Mesodermal cell (in vitro differentiated cells): Measurements from ENCODE around the gene GABRD.

Experiments
- H3K27ac ChIP-seq: 2 replicates; pipeline ENCODE4 v1.7.0; 2013; ENCODE audit warnings: mild to moderate bottlenecking, low read depth, low read length, moderate library complexity; ENCODE audit not compliant: severe bottlenecking
- H3K36me3 ChIP-seq: 2 replicates; pipeline ENCODE4 v1.7.1; 2013; ENCODE audit warnings: mild to moderate bottlenecking, low read length, moderate library complexity; ENCODE audit not compliant: control insufficient read depth, insufficient read depth
- H3K4me1 ChIP-seq: one replicate; pipeline ENCODE4 v1.7.1; 2013; ENCODE audit warnings: mild to moderate bottlenecking, low read length; ENCODE audit not compliant: insufficient read depth, control insufficient read depth, poor library complexity, severe bottlenecking
- H3K4me3 ChIP-seq: 2 replicates; pipeline ENCODE4 v1.7.0; 2013; ENCODE audit warnings: low read length, control low read depth, mild to moderate bottlenecking; ENCODE audit not compliant: insufficient read depth, poor library complexity, severe bottlenecking; ENCODE audit errors: extremely low read depth
- H3K9me3 ChIP-seq: 2 replicates; pipeline ENCODE4 v1.7.1; 2013; ENCODE audit warnings: mild to moderate bottlenecking, low read length, moderate library complexity; ENCODE audit not compliant: control insufficient read depth
- WGBS, 2 experiments: methylation state at CpG; one replicate each; pipeline ENCODE4 v1.1.5; 2013; ENCODE audit warnings: missing lambda C conversion rate in 2 of 2; ENCODE audit not compliant: insufficient coverage in 2 of 2; 5-methylcytosine and 5-hydroxymethylcytosine counted together

The GABRD gene

DNA sequence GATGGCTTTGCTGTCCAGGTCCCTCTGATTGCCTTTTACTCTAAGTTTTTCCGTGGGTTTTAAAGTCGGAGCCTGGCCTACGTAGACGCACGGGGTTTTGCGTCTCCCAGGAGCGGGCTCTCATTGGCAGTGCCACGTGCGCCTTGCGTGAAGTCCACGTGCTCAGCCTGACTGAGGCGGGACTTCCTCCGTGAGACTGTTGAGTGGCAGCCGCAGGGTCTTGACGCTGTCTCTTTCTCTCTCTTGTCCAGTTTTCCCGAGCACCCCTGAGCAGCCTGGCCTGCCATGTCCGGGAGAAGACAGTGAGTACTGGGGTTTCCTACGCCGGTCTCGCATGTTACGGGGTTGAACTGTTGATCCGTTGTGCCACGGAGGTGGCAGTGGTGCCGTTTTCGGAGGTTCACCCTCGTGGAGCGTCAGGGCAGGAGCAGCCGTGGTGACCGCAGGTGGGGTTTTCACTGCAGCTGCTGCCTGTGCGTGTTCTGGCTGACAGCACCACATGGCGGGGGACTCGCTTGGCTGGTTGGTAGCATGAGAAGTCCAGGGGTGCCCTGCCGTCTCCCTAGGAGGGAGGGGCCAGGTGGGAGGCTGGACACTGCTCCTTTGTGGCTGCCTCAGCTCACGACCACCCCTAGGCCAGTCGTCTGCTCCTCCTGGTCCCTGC lies 40.3 kb downstream of the GABRD start:
- WGBS, 2 experiments: 96 to 97% methylated on average over 29 to 30 of the region's 35 CpGs
- H3K36me3 ChIP-seq: no peaks in the 10 kb centered on the region
- no peak overlapping the region for H3K27ac ChIP-seq
- no peak overlapping the region for H3K4me3 ChIP-seq
- H3K4me1 ChIP-seq: peaks cover 10% of the 10 kb centered on the region
- H3K9me3 ChIP-seq: peaks cover 5% of the 10 kb centered on the region

DNA sequence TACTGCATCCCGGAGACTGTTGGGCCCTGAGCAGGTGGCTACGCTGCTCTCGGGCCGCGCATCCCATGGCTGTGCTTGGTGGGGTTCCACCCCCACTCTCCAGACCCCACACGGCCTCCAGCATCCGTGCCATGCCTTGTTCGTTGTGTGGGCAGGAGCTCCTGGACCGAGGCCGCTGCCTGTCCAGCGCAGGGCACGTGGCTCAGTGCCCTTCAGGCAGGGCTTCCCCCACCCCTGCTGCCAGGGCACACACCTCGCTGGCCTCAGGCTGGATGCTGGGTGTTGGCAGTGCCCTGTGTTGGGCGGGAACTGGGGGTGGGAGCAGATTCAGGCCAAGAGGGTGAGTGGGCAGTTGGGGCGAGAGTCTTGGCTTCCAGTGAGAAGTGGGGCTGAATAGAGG lies 40.9 kb downstream of the GABRD start:
- WGBS, 2 experiments: 95 to 96% methylated on average over 12 to 14 of the region's 15 CpGs
- Histone ChIP-seq H3K27ac (no peak overlapping the region), H3K4me1 (peaks cover 10% of the 10 kb centered on the region), H3K4me3 (no peak overlapping the region), H3K9me3 (peaks cover 11% of the 10 kb centered on the region), H3K36me3 (no peaks in the 10 kb centered on the region)

DNA sequence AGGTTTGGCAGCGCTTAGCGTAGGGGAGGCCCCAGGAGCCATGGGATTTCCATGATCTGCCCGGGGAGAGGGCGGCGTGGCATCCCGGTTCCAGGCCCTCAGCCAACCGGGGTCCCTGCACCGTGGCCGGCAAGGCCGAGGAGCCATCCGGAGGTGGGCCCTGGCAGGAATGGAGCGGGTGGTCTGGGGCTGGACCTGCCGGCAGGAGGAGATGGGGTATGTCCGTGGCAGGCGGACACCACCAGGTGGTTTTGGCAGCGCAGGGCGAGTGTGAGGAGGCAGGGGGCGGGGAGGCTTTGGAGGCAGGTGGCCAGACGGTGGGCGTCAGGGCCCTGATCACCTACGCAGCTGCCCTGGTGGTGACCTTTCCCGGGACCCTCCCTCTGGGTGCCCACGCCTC lies 41.4 kb downstream of the GABRD start:
- WGBS, 2 experiments: 94% methylated on average over 17 to 23 of the region's 23 CpGs

DNA sequence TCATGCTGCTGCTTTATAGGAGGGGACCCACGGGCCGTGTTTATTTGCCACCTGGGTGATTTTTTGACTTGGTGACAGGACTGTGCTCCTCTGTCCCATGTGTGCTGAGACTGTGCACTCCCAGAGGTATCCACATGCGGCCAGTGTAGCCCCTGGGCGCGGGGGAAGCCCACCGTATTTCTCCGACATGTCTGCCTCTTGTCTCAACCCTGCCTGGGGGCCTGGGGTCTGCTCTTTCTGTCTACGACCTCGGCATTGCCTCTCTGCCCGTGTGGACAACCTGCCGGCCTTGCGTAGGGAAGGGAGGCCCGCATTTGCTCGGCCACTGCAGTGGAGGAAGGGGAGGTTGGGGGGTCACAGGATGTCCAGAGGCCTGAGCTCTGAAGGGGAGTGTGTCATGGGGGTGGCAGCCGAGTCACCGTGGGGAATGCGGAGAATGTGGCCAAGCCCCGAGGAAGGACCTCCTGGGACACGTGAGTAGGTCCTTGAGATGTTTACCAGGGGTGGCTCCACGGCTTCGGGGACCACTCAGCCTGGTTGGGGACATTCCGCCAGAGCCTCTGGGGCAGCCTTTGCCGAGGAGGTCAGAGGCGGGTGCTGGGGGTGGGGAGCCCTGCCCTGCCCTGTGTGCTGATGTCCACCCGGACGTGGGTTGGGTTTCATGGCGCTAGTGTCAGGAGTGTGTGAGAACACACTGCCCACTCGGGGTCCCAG lies 42.1 kb downstream of the GABRD start:
- H3K9me3 ChIP-seq: peaks cover 12% of the 10 kb centered on the region
- H3K27ac ChIP-seq: no peak overlapping the region
- H3K4me1 ChIP-seq: peaks cover 10% of the 10 kb centered on the region
- H3K36me3 ChIP-seq: no peaks in the 10 kb centered on the region
- 82 to 87% methylated on average over 20 to 28 of the region's 28 CpGs for WGBS, 2 experiments
- no peak overlapping the region for H3K4me3 ChIP-seq

More for the DNA sequence above, 41.4 kb downstream of the GABRD start:
- no peak overlapping the region for H3K27ac ChIP-seq
- H3K4me3 ChIP-seq: no peak overlapping the region
- H3K9me3 ChIP-seq: peaks cover 12% of the 10 kb centered on the region
- H3K4me1 ChIP-seq: peaks cover 10% of the 10 kb centered on the region
- no peaks in the 10 kb centered on the region for H3K36me3 ChIP-seq

DNA sequence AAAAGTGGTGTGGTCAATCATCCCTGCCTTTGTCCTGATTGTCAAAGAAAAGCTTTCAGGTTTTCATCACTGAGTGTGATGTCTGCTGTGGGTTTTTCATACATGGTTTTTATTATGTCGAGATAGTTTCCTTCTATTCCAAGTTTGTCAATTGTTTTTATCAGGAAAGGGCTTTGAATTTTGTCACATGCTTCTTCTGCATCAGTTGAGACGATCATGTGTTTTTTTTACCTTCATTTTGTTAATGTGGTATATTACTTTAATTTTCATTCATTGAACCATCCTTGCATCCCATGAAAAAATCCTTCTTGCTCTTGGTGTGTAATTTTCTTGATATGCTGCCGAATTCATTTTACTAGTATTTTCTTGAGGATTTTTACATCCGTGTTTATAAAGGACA lies 46.6 kb downstream of the GABRD start:
- H3K4me1 ChIP-seq: peaks cover 10% of the 10 kb centered on the region
- WGBS, 2 experiments: 100% methylated on average over 1 of the region's 4 CpGs; no CpG with 5 or more reads in 1 of the 2 experiments
- H3K9me3 ChIP-seq: peaks cover 12% of the 10 kb centered on the region
- no peaks in the 10 kb centered on the region for H3K36me3 ChIP-seq
- no peak overlapping the region for H3K27ac ChIP-seq
- no peak overlapping the region for H3K4me3 ChIP-seq

DNA sequence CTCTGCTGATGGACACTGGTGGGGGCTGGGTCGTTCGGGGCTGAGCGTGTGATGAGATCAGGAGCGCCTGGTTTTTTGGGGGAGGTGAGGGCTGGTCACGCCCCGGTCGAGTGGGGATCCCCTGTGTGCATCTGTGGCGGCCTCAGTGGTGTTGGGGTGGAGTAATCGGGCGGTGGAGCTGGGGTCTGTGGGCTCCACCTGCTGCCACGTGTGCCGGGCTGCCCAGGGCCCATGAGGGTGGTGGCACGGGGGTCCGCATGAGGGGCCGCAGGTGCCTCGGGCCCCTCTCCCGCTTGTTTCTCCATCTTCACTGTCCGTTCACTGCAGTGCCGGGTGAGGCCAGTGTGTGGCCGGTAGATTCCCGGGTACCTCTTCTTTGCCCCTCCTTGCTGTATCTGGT lies 48.2 kb downstream of the GABRD start:
- no peak overlapping the region for H3K4me3 ChIP-seq
- H3K36me3 ChIP-seq: no peaks in the 10 kb centered on the region
- WGBS, 2 experiments: 95 to 96% methylated on average over 16 to 18 of the region's 21 CpGs
- peaks cover 12% of the 10 kb centered on the region for H3K9me3 ChIP-seq
- no peaks in the 10 kb centered on the region for H3K4me1 ChIP-seq
- no peak overlapping the region for H3K27ac ChIP-seq

DNA sequence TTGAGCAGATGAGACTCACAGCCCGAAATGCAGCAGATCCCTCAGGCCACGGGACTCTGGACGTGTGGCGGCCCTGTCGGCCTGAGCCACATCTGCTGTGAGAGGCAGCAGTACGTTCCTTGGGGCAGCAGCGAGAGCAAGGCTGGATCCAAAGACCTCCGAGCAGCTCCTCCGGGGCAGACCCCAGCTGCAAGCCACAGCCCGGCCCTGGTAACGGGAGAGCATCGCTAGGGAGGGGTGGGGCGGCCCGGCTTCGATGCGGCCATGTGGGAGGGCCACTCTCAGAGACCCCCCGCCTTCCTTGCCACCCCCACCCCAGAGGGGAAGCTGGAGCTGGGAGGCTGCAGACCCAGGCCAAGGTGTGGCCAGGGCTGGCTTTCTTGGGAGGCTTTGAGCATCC lies 48.8 kb downstream of the GABRD start:
- Histone ChIP-seq H3K9me3 (peaks cover 12% of the 10 kb centered on the region), H3K27ac (no peak overlapping the region), H3K36me3 (no peaks in the 10 kb centered on the region), H3K4me3 (no peak overlapping the region), H3K4me1 (no peaks in the 10 kb centered on the region)
- WGBS, 2 experiments: 94% methylated on average over 10 to 12 of the region's 17 CpGs

DNA sequence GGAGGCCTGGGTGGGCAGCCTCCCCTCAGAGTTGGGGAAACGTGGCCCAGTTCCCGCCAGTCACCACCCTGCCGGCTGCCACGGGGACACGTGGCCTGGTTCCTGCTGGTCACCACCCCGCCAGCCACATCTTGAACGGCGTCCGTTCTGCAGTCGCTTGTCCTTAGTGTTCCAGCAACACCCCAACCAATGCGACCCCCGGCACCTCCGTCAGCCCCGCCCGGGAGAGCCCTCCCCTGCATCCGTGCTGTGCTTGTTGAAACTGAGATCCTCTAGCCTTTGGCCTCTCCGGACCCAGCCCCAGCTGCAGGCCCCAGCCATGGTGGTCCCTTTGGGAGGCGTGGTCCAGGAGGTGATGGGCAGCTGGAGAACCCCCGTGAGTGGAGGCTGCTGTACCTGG lies 49.8 kb downstream of the GABRD start:
- 94 to 95% methylated on average over 13 to 18 of the region's 19 CpGs for WGBS, 2 experiments
- H3K27ac ChIP-seq: no peak overlapping the region
- H3K4me1 ChIP-seq: no peaks in the 10 kb centered on the region
- H3K4me3 ChIP-seq: no peak overlapping the region
- H3K36me3 ChIP-seq: no peaks in the 10 kb centered on the region
- H3K9me3 ChIP-seq: peaks cover 12% of the 10 kb centered on the region

DNA sequence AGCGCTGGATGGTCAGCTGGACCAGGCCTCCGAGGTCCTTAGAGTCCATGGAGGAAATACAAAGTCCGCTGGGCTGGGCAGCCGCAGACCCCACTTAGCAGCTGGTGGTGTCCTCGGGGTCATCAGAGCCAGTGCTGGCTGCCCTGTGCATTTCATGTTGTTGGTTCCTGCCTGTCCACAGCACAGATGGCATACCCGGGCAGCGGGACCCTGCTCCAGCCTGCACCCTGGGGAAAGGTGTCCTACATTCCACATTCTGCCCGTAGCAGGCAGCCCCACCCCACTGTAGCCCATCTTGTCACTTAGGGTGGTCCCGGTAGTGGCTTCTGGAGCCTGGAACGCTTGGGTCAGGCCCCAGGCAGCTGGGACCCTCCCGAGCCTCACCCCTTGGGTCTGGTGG lies 50.9 kb downstream of the GABRD start:
- H3K4me3 ChIP-seq: no peak overlapping the region
- no peaks in the 10 kb centered on the region for H3K4me1 ChIP-seq
- 95 to 97% methylated on average over 9 to 11 of the region's 11 CpGs for WGBS, 2 experiments
- no peak overlapping the region for H3K27ac ChIP-seq
- no peaks in the 10 kb centered on the region for H3K36me3 ChIP-seq
- peaks cover 2% of the 10 kb centered on the region for H3K9me3 ChIP-seq

DNA sequence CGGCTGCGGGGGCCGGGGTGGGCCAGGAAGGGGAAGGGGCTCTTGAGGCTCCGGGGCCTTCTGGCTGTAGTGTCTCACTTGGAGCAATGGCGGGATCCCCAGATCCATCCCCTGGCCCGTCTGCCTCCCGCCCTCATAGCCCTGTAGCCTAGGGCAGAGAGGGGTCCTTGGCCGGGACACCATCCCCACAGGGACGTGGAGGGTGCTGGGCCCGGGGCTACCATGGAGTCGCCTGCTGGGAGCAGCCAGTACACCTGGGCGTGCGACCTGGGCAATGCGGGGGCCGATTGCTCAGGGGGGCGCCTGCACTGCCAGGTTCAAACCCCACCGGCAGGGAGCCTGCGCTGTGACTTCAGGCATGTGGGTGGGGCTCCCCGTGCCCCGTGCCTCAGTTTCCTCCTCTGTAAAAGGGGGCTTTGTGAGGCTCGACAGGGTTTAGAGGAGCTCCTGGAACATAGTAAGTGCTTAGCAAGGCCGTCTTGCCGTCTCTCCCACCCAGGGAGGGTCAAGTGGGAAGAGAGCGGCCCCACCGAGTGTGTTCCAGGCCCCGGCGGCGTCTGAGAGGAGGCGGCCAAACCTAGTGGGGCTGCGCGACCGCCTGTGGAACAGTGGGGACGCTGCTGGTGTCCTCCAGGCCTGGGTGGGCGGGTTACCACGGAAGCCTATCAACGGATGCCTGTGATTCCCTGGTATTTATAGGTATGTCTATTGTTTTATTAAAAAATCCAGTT lies 51.8 kb downstream of the GABRD start:
- no peaks in the 10 kb centered on the region for H3K4me1 ChIP-seq
- 94 to 95% methylated on average over 23 to 31 of the region's 36 CpGs for WGBS, 2 experiments
- H3K9me3 ChIP-seq: no peaks in the 10 kb centered on the region
- H3K4me3 ChIP-seq: no peak overlapping the region
- H3K27ac ChIP-seq: no peak overlapping the region
- H3K36me3 ChIP-seq: no peaks in the 10 kb centered on the region
